Measurements from ENCODE around the gene LRRC32.
A peak's percentile ranks its signal among the peaks of the same experiment; 100 is the strongest.

The LRRC32 gene

DNA sequence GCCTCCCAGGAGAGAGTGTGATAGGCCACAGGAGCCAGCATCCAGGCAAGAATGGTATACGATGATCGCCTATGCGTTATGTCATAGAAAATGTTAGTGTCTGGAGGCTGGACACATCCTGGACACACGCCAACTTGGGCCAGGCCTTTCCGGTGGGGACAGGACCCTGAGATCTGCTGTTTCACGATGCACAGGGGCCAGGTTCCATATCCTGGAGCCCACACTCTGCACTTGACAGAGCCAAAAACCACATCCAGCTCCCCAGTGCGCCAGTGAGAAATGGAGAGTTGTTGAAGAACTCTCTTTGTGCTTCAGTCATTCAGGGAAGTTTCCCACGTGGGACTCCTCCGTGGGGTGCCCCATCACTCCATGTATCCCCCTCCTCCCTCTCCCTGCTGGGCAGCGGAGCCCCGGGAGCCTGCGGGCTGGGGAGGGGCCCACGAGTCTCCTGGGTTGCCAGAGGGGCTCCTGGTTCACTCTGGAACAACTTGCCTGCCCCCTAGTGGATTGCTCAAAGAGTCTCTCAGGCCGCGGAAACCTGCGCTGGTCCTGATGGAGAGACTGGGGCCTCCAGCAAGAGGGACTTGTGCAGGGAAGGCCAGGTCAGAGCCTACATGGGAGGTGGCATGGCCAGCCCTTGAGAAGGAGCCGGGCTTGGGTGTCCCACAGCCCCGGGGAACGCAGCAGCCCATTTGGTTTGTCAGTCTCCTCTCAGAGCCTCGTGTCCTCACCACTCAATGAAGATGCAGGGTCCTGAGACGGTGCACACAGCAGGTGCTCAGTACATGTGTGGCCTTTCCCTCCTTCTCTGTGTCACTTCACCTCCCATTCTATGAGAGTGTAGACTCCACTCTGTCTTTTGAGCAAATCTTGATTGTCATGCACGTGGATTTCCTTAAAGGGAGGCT, 10.2 kb upstream of the LRRC32 start:
- TF ChIP-seq, protein P1, sequence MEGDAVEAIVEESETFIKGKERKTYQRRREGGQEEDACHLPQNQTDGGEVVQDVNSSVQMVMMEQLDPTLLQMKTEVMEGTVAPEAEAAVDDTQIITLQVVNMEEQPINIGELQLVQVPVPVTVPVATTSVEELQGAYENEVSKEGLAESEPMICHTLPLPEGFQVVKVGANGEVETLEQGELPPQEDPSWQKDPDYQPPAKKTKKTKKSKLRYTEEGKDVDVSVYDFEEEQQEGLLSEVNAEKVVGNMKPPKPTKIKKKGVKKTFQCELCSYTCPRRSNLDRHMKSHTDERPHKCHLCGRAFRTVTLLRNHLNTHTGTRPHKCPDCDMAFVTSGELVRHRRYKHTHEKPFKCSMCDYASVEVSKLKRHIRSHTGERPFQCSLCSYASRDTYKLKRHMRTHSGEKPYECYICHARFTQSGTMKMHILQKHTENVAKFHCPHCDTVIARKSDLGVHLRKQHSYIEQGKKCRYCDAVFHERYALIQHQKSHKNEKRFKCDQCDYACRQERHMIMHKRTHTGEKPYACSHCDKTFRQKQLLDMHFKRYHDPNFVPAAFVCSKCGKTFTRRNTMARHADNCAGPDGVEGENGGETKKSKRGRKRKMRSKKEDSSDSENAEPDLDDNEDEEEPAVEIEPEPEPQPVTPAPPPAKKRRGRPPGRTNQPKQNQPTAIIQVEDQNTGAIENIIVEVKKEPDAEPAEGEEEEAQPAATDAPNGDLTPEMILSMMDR (IDR thresholded peaks at IDR 0.05): peak; percentile 76
- Histone ChIP-seq H3K27ac (peak overlapping the region in 1 of 2 donors; percentile 8), H3K4me3 (peak overlapping the region; percentile 34)
- no peak for DNase-seq (ENCODE audit: low spot score)

DNA sequence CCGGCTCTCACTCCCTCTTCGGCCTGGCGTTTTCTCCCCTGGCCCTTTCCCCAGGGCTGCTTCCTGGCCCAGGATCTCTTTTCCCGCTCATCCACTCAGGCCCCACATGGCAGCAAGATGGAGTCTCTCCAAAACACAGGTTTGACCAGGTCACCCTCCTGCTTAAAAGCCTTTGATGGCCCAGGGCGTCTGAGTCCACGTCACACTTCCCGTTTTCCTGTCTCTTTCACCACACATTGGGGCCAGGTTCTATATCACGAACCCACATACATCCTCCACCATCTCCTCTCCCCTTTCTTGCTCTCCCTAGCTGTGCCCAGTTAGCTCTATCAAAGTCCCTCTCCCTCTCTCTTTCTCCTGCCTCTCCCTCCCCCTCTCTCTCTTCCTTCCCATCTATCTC, 7.8 kb upstream of the LRRC32 start:
- Histone ChIP-seq H3K27ac (no peak overlapping the region), H3K4me3 (no peak overlapping the region)
- DNase-seq (ENCODE audit: low spot score): no peak
- TF ChIP-seq, protein P1 (IDR thresholded peaks at IDR 0.05): no peak

DNA sequence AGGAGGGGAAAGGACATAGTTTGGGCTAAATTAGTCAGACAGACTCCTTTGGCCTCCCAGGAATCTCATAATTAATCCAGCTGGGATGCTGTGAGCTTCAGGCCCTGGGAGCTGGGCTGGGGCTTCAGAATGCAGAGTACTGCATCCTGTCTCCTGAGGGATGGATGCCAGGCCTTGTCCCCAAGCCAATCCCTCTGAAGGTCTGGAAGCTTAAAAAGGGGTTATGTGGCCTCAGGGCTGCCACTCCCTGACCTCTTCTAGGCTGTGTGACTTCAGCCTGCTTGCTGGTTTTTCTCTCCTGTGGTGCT, 6.9 kb upstream of the LRRC32 start:
- TF ChIP-seq, protein P1 (IDR thresholded peaks at IDR 0.05): no peak
- peak overlapping the region in 1 of 2 donors; percentile 9 for H3K27ac ChIP-seq
- DNase-seq (ENCODE audit: low spot score): no peak
- H3K4me3 ChIP-seq: no peak overlapping the region

DNA sequence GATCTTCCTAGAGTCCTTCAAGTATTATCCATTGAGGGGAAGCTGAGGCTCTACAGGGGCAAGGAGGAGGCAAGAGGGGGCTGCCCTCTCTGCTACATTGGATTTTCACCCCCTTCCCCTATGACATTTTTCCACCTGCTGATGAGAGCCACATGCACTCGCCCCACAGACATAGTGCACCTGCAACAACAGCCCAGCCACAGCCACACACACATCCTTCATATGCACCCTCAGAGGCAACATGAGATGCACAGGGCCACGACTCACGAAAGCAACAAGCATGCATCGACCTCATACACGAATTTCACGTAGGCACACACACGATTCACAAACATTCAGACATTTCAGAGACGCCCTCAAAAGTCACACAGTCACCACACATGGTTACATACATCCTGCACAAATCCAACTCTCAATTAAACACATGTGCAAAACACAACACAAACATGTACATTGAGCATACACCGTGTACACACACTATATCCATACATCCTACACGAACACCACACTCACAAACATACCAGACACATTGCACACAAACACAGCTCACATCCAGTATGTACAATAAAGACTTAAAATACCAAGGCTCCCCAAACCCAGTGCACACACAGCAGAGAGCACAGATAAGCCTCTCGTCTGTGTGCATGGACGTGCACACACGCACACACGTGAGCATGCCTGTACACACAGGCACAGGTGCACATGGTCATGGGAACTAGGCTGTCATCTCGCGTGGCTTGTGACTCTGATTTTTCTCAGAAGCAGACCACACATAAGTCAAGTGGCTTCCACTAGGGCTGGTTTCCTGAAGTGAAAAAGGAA, 6.3 kb upstream of the LRRC32 start:
- TF ChIP-seq, protein P1 (IDR thresholded peaks at IDR 0.05): no peak
- Histone ChIP-seq H3K27ac (peak overlapping the region in 1 of 2 donors; percentile 9), H3K4me3 (no peak overlapping the region)
- DNase-seq (ENCODE audit: low spot score): no peak

DNA sequence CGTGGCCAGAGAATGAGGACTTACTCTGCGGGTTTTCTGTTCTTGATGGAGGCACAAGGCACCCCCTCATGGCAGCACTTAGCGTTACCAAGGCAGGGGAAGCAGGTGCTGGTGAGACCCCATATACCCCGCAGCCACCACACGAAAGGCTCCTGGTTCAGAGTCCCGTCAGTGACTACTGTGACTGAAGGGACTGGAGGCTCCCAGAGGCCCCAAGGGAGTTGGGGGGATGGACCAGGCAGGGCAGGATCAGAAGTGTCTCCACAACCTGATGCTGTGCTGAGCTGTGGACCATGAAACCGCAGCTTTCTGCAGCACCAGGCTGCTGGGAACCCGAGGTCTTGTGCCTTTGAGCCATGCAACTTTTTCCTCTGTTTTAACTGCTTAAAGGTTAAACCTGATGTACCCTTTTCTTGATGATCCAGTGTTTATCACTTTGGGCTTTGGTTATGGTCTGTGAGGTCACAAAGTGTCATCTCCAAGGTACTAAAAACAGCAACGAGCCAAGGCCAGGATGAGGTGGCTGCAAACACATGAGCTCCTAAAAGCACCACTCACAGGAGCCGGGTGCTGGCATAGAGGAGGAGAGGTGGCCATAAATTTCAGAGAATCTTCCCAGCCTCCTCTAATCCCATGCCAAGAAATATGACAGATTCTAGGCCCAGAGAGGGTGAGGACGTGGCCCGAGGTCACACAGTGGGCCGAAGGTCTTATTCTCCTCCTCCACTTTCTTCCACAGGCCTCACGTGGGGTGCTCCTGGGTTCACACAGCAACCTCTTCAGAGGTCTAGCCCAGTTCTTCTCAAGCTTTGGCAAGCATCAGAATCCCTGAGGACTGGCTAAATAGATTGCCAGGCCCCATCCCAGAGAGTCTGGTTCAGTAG, 4.2 kb upstream of the LRRC32 start:
- no peak overlapping the region for H3K4me3 ChIP-seq
- H3K27ac ChIP-seq: no peak overlapping the region
- TF ChIP-seq, protein P1 (IDR thresholded peaks at IDR 0.05): no peak
- DNase-seq (ENCODE audit: low spot score): no peak

DNA sequence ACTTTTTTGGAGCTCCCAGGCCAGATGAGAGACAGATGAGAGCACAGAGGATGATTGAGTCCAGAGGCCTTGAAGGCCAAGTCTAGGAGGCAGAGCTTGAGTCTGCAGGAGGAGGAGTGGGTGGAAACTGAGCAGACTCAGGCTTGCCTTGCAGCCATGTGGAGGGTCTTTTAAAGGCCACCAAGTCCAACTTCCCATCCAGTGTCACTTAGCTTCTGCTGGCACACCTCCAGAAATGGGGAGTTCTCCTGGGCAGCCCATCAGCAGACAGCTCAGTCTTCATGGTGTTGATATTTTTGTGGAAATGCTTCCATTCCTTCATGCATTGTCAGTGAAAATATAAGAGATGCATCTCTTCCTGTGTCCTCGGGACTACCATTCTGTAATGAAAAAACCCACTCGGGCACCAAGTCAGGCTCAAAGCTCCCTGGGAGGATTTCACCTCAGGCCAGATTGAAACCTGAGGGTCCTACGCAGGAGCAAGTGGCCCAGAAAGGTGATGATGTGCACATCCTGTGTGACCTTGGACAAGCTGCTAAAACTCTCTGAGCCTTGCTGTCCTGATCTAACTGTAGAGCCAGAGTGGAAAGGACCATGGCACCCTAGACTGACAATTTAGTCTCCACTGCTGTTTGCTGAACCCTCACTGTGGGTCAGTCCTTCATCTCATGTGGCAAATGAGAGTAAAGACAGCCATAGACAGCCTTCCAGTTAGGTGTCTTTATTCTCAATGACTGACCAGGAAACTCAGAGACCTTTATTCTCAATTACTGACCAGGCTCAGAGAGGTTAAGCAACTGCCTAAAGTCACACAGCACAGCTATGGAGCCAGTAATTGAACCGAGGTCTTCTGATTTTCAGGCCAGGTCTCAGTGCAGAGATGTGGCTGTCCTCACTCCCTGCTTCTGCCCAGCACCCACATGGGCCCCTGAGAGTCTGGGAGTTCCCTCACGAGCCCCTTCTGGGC, 2.9 kb upstream of the LRRC32 start:
- Histone ChIP-seq H3K4me3 (peak overlapping the region; percentile 4), H3K27ac (peak overlapping the region in 1 of 2 donors; percentile 90)
- TF ChIP-seq, protein P1 (IDR thresholded peaks at IDR 0.05): no peak
- no peak for DNase-seq (ENCODE audit: low spot score)
